ENCODE results near the gene EHMT1.

DNA sequence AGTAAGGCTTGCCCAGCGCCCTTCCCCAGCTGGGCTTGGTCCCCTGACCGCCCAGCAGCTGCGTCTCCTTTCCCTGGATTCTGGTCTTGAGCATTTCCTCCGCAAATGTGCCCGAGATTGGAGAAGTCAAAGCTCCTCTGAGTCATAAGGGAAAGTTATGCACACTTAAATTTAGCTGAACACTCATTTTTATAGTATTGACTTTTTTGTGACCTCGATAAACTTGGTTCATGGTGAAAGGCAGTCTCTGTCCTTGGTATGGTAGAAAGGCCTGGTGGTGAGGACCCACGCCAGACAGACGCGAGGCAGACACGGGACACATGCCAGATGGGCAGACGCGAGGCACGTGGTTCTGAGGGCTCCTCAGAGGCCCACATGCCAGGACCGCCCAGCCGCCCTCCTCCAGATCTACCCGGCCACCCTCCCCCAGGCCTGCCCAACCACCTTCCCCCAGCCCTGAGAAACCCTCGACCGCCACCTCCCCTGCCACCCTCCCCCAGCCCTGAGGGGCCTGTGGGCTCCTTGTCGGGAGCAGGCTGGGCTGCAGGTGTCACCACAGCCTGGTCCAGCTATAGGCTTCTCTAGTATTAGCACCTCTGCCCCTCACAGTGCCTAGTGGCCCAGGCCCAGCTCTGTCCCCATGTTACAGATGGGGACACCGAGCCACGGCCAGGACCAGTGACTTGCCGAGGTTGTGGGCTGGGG, 197.9 kb downstream of the EHMT1 start:
- TF ChIP-seq RARB (CRISPR knock-in tag; IDR thresholded peaks at IDR 0.05) (no peak), ZNF8 (CRISPR knock-in tag; IDR thresholded peaks at IDR 0.05) (no peak)
